Gastrocnemius medialis (tissue), 4 donors: Measurements from ENCODE around the gene SCLY.

ENCODE experiments used
- POLR2A ChIP-seq, 2 donors: fragments of 450-650 bp; IDR thresholded peaks; one replicate each; pipeline ENCODE4 v1.6.1; 2017; ENCODE audit warnings: antibody characterized with exemption in 2 of 2, mild to moderate bottlenecking in 2 of 2, moderate library complexity in 2 of 2
- TF ChIP-seq, protein P1 (sequence below), 5 experiments: fragments of 450-650 bp in 3 of 5; fragments of 200-600 bp in 2 of 5; sonication (generic) in 2 of 5; IDR thresholded peaks in 4 of 5; conservative IDR thresholded peaks in 1 of 5; 1 replicate in 4 of 5; 2 replicates in 1 of 5; pipeline ENCODE4 v1.5.1; 2016 to 2019; ENCODE audit warnings: antibody characterized with exemption in 5 of 5, mild to moderate bottlenecking in 3 of 5, moderate library complexity in 3 of 5

DNA sequence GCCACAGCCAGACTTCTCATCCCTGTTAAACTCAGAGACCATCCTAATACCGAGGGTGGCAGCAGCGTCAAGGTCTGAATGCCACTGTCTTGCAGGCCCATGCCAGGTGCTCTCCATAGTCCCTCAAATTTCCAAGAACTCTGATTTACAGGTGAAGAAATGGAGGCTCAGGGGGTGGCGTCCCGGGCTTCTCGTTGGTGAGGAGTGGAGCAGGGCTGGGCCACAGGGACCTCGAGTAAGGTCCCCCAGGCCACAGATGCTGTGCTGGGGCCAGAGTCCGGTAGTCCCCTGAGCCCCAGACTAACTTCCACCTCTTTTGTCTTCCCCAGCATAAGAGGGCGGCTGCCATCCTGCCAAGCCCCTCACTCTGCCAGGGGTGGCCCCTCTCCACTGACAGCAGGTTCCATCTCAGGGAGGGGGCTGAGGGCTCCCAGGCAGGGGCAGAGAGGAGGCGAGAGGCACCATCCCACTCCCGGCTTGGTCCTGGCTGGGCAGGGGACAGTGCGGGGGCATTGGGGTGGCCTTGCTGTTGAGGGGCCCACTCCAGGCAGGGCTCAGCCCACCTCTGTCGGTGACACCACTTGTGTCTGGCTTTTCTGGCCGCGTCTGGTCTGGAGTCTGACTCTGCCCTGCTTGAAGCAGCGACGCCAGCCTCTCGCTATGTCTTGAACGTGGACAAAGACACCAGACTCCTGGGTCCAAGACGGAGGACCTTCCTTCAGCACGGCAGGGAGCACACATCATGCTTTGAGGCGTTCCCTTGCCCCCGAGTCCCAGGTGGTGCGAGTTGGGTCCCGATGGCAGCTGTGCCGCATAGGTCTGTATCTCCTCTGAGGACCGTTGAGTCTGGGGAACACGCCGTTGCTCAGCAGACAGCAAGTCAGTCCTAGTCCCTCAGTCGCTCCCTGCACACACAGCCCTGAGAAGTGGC lies 61.8 kb downstream of the SCLY start:
- no peak for TF ChIP-seq POLR2A (IDR thresholded peaks at IDR 0.05)
- TF ChIP-seq, protein P1, sequence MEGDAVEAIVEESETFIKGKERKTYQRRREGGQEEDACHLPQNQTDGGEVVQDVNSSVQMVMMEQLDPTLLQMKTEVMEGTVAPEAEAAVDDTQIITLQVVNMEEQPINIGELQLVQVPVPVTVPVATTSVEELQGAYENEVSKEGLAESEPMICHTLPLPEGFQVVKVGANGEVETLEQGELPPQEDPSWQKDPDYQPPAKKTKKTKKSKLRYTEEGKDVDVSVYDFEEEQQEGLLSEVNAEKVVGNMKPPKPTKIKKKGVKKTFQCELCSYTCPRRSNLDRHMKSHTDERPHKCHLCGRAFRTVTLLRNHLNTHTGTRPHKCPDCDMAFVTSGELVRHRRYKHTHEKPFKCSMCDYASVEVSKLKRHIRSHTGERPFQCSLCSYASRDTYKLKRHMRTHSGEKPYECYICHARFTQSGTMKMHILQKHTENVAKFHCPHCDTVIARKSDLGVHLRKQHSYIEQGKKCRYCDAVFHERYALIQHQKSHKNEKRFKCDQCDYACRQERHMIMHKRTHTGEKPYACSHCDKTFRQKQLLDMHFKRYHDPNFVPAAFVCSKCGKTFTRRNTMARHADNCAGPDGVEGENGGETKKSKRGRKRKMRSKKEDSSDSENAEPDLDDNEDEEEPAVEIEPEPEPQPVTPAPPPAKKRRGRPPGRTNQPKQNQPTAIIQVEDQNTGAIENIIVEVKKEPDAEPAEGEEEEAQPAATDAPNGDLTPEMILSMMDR (IDR thresholded peaks at IDR 0.05 in 4 of 5, conservative IDR thresholded peaks at IDR 0.05 in 1 of 5), result no peak
